GM18519 (cell line): Measurements from ENCODE around the gene ARHGAP6.

ENCODE experiments used
- ATAC-seq: cut with Tn5 transposase; IDR thresholded peaks from one replicate; pipeline ENCODE4 v1.9.1; 2021; ENCODE audit warnings: mild to moderate bottlenecking, moderate library complexity; ENCODE audit not compliant: unreplicated experiment, low FRiP score

The ARHGAP6 gene

DNA sequence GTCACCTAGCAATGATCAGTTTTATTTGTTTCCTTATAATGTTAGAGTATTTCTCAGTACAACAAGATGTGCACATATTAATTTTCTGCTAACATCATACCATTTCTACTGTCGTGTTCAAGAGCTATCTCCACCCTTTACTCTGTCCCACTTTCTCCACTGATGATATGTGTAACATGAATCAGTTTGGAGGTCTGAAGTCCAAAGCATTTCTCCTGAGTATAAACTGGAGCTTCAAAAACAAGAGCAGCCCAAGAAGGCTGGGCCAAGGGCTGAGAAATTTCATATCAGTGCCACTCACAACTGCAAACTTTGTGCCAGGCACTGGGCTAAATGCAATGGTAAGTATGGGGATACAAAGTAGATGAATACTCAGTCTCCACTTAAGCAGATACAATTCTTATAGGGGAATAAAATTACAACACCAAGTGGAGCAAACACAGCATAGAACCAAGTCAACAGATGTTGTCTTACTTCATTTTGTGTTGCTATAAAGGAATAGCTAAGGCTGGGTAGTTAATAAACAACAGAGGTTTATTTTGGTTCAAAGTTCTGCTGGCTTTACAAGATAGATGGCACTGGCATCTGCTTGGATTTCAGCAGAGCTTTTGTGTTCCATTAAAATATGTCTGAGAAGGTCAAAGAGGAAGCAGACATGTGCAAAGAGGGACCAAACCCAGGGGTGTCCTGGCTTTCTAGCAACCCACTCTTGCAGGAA, 328.3 kb downstream of the ARHGAP6 start:
- no peak for ATAC-seq

DNA sequence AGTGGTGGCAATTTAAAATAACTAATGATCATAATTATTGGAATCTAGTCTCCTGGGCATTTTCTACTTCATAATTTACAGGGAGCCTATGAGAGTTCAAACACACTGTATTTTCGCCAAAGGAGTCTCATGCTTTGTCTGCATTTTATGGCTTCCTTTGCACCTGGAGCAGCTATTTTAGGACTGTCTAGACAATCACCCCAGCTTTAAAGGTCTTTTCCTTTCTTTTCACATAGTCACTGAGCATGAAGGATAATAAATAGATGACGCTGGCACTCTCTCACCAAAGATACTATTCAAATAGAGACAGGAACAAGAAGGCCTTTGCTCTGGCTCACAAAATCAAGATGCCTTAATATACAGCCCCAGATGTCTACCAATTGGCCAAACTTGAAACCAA, 329.5 kb downstream of the ARHGAP6 start:
- no peak for ATAC-seq

DNA sequence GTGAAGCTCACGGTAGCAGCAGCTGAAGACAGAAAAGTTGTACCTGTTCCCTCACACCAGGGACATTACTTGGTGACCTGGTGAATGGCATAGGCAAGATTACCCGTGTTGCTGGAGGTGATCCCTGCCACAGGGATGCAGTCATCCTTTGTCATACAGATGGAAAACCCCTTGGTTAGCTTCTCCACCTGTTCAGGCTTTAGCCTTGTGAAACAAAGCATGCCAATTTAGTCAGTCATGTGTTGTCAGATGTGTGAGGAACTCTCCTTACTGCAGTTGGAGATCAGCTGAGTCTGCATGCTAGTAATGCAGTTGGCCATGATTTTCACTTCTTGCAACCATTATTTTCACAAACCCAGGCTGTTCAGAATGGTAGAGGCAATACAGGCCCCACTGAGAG, 331.6 kb downstream of the ARHGAP6 start:
- ATAC-seq = no peak

DNA sequence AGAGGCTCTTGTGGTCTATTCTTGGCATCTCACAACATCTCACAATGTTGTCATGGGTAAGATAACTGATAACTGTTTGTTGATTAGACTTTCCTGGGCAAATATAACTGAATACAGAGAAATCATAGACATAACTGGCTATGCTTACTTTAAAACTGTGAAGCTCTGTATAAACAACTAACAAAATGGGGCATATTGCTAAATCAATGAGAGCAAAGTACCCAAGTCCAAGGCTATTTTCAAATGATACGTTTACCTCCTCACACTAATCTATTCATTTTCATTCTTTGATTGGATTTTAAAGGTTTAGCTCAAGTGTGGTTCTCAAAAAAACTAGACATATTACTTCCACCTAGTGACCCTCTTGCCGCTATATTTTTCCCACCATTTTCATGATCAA, 333.9 kb downstream of the ARHGAP6 start:
- ATAC-seq = no peak

DNA sequence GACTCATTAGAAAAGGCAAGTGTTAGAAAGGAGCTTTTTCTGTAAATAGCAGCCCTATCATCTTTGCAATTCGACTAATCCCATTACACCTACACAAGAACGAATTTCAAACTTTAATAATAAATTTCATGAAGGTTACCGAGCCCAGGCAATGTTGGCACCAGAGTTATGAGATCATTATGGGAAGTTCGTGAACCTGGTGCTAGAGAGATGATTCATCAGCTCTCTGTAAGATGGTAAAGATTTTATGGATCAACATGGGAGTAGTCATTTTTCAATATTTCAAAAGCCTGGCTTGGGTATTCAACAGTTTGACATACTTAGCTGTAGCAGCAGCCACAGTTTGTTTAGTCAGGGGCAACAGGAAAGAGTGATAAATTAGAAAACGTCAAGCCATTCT, 336.7 kb downstream of the ARHGAP6 start:
- ATAC-seq = no peak

DNA sequence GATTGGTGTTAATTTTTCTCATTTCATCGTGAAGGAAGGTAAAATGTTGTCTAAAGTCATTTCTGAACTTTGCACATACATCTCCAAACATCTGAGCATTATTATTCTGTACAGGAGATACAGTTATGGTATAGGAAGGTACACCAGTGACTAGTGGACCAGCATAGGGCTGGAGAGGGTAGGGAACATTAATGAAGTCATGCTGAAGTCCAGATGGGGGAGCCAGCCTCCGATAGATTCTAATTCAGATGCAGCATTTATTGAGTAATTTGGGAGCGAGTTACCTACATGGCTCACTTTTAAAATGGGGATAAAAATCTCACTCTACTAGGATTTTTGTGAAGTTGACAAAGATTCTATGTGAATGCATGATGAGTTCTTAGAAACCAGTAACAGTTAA, 337.6 kb downstream of the ARHGAP6 start:
- no peak for ATAC-seq

DNA sequence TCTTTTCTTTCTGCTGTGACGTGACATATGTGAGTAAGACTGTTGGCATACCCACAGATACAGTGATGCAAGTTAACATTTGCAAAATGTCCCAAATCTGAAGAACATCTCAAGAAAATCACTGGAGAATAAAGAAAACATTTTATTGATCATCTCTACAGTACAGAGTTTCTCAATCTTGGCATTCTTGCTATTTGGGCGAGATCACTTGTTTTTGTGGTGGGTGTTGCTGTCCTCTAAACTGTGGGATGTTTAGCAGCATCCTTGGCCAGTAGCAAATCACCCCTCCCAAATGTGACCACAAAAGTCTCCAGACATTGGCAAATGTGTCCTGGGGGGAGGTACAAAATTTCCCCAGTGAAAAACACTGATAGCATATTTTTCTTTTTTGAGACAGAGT, 343.7 kb downstream of the ARHGAP6 start:
- ATAC-seq = no peak

DNA sequence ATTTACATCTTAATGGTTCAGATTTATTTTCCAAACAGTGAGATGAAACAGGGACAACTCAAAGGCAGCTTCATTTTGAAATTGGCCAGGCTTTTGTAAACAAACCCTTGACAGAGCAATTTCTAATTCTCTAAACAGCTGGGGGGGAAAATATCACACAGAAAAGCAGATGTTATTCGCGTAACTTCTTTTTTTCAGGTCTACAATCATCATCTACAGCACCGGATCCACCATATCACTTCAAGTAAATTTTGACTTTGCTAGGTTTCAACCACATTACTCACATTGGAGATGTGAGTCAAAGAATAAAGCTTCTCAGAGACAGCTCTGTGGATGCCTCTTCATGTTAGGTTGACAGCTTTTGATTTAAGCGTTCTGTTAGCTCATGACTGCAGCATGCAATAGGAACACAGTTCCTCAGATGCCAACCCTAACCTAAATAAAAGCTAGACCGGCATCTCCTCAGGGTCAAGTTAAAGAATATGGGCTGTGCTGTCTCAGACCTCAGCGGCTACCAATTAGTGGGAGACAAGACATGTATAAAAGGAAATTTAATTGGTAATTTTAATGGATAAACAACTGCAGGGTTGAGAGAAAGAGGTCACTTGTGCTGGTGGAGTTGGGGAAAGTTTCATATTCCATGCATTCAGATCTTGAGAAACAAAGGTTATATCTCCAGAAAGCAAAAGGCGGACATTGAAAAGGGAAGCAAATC, 345.8 kb downstream of the ARHGAP6 start:
- no peak for ATAC-seq

DNA sequence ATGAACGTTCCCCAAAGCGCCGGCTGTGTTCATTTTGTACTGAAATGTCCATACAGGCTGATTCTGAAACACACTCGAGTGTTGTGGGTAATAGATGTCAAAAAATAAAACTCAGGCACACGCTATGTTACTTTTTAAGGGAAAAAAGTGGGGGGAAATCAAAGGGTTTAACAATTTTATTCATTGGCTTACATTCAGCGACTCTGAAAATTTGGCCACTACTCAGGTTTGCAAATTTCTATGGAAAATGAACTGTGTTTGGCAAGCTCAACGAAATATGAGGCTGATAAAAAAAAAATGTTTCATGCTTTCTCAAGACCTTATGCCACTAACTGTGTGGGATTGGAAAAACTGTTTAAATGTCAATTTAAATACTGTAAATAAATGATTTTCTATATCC, 354.0 kb downstream of the ARHGAP6 start:
- no peak for ATAC-seq

DNA sequence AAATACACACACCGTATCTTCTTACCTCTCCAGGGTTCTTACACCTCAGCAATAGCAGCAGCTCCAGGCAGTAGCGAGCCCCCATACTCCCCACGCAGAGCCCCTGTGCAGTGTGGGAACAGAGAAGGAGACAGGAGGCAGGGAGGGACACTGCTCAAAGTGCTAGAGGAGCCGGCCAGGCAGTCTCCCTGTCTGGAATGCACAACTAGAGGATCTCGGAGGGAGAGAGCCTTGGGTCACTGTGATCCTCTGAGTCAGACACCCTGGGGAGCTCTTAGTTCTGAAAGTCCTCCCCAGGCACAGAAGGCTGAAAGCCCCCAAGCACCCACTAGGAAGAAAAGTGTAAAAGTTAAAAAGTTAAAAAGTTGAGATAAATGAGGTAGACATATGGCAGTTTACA, 356.5 kb downstream of the ARHGAP6 start:
- ATAC-seq = no peak

DNA sequence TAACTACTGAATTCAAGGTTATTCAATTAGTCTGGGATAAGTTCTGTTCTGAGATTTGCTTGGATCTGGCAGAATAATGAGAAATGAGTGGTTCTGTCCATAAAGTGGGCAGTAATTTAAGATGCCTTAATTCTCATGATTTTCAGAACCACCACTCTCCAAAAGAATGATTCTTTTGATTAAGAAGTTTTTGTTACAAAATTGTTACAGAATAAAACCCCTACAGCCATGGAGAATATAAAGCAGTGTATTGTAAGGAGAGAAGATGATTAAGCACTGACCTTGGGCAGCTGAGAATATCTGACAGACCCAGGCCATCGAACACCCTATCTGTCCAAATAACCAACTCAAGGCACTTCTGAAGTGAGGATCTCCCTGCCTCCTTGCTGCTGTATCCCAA, 360.1 kb downstream of the ARHGAP6 start:
- no peak for ATAC-seq

DNA sequence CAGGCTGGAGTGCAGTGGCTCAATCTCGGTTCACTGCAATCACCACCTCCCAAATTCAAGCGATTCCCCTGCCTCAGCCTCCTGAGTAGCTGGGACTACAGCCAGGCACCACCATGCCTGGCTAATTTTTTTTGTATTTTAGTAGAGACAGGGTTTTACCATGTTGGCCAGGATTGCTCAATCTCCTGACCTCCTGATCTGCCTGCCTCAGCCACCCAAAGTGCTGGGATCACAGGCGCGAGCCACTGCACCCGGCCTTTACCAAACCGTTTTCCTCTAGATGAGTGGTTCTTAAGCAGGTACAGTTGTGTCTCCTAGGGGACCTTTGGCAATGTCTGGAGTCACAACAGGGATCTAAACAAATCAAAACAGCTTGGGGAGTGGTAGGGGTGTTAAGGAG, 360.9 kb downstream of the ARHGAP6 start:
- ATAC-seq = no peak

DNA sequence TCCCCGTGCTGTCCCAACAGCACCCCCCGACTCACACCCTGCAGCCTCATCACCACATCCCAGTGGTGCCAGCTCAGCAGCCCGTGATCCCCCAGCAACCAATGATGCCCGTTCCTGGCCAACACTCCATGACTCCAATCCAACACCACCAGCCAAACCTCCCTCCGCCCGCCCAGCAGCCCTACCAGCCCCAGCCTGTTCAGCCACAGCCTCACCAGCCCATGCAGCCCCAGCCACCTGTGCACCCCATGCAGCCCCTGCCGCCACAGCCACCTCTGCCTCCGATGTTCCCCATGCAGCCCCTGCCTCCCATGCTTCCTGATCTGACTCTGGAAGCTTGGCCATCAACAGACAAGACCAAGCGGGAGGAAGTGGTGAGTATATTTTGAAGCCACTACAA, 367.1 kb downstream of the ARHGAP6 start:
- ATAC-seq = no peak

DNA sequence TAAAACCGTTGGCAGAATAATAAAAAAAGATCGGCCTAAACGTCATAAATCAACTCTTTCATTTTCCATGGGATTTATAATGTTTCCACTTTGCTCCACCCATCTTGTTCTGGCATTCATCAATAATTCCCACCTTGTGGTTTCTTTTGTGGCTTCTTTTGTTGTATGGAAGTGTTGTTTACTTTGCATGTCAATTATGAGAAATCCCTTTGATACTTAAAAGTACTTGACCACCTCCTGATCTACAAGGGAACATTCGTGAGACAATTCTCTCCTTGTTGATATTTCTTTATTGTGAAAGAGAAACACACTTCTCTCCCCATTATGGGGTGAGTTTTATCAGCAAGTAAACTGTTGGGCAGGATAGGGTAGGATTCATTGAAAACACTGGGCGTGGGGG, 369.7 kb downstream of the ARHGAP6 start:
- ATAC-seq = no peak

DNA sequence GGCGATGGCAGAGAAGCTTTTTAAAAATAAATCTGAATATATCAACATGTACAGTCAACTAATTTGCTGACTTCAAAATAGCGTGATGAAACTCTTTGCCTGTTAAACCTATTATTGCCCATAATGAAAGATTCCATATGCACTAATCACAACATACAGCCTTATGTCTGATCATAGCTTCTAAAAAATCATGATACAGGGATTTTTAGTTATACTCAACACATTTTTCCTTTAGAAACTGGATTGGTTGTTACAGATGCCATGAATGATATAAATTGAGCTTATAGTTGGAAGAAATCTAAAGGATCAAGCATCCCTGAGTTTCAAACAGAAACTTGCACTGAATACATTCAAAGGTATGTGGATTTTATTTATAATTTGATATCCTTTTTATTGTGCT, 372.6 kb downstream of the ARHGAP6 start, which contains the start of gene AMELX:
AMELX (plus strand) TSS at position 301 of the 400 bp plus-strand sequence. CDS start 1,376 bp downstream, outside the sequence.
- no peak for ATAC-seq

DNA sequence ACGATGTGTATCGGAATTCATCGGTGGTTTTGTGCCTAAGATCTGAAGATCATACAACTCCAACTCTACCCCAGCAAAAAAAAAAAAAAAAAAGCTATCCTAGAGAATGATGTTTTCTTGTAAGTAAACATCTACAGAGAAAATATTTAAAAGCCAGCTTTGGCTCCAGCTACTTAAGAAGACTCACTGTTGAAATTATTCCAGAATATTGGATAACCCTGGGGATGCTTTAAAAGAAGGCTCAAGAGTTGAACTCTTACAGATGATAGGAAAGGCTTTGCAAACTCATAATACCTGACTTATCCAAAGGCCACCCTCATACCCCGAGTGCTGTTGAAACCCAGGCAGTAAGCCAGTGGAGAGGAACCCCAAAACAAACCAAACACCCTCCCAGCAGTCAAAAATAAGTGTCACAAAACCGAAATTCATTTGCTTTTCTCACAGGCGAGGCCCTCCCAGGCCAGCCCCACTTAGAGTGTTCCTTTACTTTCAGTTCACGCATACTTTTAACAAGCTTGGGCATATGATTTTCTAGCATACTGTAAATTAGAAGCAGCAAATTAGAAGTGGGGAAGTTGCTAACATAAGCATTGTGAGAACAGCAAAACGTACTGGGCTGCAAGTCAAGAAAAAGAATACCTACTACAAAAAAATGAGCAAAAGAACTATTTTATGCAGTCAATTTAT, 375.2 kb downstream of the ARHGAP6 start:
- no peak for ATAC-seq

DNA sequence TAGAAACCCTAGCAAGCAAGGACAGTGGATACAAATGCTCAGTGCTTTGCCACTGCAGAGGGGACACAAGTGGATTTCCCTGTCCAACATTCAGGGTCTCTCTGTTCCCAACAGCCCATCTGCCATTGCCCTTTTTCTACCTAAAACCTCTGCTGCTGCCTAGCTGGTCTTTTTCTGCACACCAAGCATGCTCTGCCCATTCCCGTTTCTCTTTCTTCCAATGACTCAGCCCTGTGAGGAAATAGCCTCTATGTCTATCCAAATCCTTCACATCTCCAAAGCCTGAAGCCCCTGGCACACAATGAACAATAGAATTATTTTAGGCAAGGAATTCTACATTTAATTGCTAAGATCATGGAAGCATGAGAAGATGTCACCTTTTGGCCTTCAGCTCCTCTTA, 378.2 kb downstream of the ARHGAP6 start:
- ATAC-seq = no peak

DNA sequence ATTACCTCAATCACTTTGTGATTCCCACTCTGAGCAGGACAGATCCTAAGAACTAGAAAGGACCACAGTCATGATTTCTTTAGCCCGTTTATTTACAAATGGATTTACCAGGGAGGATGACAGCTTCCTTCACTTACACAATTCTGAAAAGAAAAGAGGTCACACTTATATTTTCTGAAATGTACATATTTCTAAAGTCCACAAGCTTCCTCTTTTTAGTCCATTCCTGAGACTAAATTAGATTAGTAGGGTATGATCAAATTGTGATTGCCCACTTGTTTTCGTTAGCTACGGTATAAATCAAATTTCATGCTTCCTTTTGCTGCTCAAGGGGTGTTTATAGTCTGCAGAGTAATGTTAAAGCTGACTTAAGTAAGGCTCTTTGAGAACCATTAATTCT, 380.1 kb downstream of the ARHGAP6 start:
- ATAC-seq = no peak

DNA sequence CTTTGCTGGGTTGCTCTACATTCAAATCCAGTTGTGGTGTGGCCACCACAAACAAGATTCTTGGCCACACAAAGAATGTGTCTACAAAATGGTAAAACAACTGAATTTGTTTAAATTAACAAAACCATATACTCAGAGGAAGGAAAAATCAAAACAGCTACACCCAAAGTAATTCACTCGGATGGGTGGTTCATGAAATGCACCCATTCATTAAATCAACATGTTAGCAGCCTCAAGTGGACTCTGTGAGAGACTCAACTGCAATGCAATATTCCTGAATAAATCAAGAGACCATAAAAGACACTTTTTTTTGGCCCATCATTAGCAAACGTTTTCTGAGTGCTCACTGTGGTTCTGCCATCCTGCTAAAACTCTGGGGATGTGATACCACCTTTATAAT, 383.7 kb downstream of the ARHGAP6 start:
- ATAC-seq = no peak

DNA sequence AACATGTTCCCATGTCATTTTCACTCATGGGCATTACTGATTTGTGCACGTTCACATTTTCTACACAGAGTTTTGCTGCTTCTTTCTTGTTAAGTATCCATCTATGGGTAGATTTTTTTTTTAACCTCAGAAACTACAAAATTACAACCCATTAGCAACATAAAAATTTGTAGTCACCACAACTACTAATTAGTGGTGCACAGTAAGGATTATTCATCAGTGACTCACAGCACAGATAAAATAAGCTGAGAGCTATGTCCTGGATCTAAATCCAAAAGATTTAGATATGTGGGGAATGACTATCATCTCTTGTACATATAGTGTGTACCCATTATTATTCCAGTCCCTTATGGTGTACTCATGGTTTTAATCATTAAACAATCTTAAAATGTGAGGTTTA, 392.2 kb downstream of the ARHGAP6 start:
- no peak for ATAC-seq

DNA sequence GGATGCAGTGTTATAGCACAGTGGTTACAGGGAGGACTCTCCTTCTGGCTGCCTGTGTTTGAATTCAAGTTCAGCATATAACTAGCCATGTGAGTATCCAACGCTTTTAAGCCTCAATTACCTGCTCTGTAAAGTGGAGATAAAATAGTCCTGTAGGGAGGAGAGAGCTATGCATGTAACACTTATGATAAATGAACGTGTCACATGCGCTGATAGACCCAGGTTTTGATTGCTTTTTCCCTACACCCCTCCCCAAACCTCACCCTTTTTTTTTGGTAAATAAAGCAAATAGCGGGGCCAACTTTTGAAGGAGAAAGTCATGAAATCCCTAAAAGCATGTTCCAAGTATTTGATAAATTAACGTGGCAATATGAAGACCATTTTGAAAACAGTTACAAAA, 392.9 kb downstream of the ARHGAP6 start:
- ATAC-seq = no peak

DNA sequence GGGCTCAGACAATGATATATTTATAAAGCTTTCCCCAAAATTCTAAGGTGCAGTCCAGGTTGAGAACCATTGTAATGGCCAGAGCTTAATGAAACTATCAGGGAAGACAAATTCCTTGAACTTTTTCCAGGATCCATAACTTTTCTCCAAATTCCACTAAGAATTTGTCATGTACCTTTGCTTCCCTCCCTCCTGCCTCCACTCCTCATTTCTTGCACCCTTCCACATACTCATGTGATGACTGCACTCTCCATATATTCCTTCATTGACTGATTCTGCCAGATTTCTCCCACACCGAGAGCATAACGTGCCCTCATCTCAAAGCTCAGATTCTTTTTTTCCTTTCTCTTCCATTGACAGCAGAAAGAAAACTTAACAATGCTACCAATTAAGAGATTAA, 393.4 kb downstream of the ARHGAP6 start:
- no peak for ATAC-seq
